HG03342 (cell line): ENCODE measurements around the gene SP6.

Experiments used
- ATAC-seq: cut with Tn5 transposase; IDR thresholded peaks from one replicate; pipeline ENCODE4 v1.9.1; 2021; ENCODE audit warnings: mild to moderate bottlenecking, moderate library complexity; ENCODE audit not compliant: unreplicated experiment

SP6 gene

GRCh38 chr17:47813512-47814031 is 37.4 kb downstream of the SP6 start:
- no peak for ATAC-seq

DNA sequence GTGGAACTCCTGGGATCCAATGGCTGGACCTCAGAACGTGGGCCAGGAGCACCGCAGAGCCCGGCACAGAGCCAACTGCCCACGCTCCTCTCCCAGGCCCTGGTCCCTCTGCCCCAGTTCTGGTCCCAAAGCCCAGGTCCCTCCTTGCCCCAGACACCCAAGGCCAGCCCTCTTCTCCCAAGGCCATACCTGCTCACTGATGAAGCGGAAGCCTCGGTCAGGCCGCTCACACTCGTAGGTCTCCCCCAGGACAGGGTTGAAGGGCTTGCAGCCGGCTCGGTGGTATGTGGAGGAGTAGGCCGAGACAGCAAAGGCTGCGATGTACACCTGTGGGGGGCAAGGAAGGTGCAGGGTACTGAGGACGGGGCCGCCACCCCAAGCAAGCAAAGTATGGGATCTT is 37.9 kb downstream of the SP6 start:
- ATAC-seq, result no peak

GRCh38 chr17:47812146-47812920 is 38.6 kb downstream of the SP6 start:
- ATAC-seq, result no peak

GRCh38 chr17:47811709-47812108 is 39.3 kb downstream of the SP6 start:
- no peak for ATAC-seq

DNA sequence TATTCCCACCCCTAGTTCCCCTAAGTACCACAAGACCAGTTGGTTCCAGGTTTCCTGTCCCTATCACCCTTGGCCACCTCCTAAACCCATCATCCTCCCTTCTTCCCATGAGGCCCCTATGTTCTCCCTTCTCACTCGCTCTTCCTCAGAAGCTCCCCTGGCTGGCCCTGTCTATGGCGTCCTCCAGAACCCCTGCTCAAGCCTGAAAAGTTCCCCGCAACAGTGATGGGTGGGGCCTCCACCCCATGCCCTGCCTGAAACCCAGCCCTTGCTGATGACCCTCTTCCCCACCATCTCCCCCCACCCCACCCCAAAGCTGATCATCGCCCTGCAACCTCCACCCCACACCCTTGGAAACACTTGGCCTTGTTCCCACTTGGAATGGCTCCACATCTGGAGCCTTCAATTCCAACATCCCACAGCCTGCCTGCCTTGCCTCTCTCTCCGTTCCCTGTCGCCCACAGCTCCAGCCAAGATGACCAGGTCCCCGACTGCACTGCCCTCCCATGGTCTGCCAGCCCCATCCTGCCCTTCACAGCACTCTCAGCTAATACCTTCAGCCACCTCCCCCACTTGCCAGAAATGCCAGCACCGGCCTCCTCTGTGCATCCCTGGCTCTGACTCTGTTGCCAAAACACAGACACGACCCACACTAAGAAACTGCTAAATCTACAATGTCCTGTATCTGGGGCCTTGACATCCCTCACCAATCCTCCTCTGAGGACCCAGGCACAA is 39.9 kb downstream of the SP6 start:
- ATAC-seq, result no peak

DNA sequence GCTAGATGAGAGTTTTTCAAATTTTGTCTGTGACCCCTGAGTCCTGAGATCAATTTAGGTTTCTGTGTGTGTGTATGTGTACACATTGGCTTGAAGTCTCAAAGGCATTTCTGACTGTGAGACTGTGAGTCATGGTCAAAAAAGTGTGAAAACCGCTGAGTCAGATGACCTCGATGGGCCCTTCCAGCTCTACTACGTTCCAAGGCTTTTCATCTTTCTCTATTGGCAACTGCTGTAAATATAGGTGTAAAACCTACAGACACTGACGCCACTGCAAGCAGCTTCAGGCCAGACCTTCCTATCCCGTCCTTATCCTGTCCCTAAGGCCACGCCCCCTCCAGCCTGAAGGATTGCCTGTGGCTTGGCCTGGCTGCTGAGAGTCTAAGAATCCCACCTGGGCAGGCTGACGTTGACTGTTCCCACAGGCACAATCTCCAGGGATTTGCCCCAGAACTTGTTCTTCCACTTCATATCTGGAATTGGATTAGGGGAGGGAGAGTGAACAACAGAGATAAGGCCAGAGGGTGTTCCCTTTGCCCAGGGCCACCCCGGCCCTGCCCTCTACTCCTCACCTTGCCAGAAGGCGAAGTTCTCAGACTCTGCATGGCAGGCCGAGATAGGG is 40.7 kb downstream of the SP6 start:
- ATAC-seq, result no peak

DNA sequence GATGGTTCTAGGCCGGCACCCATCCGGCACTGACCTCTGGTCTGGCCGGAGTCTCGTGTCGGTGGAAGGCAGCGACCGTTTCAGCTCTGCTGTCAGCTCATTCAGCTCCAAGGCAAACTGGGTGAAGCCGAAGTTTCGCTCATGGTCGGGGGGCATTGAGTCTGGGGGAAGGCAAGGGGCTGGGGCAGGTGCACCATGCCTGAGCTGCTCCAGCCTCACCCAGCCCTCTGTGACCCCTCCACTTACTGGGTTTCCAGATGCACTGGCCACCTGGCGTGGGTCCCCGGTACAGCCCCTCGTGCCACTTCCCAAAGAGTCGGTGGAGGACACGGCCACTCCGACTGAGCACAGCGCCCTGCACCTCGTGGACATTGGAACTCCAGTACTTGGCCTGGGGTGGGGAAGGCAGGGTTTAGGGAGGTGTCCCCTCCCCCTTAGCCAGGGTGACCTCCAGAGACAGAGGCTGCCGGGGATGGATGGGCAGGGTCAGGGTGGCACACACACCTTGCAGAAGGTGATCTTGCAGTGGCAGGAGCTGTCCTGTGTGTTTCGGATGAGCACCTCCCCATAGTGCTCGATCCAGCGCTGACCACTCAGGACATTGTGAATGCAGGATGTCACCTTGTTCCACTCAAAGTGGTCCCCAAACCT is 42.0 kb downstream of the SP6 start:
- no peak for ATAC-seq

DNA sequence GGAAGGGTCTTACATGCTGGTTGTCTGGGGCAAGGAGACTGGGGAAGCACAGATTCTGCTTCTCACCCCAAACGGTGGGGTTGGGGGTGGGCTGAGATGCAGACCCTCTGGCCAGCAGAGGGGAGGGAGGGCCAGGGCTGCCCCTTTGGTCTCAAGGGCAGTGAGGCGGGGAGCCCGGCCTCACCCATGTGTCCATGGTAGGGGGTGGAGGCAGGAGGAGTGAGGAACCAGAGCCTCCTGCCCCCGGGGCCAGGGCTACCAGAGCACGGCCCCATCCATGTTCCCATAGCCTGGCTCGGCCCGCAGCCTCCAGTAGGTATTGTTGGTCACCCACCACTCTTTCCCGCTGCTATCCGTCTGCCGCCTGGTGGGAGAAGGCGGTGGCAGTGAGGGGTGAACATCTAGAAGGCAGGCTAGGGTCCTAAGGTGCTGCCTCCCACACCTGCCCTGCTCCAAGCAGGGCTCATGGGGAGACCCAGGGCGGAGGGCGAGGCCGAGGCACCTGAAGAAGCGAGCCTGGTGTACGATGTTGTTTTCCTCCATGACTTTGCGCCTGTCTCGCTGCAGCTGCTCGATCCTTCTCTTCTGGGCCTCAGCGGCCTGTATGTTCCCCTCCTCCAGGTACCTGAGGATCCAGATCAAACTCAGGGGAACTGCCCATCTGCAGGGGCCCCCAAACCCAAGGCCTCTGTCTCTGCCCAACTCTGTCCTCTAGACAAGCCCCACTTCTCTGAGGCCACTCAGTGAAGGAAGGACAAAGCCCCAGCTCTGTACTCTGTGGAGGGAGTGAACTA is 42.7 kb downstream of the SP6 start:
- ATAC-seq, result no peak

DNA sequence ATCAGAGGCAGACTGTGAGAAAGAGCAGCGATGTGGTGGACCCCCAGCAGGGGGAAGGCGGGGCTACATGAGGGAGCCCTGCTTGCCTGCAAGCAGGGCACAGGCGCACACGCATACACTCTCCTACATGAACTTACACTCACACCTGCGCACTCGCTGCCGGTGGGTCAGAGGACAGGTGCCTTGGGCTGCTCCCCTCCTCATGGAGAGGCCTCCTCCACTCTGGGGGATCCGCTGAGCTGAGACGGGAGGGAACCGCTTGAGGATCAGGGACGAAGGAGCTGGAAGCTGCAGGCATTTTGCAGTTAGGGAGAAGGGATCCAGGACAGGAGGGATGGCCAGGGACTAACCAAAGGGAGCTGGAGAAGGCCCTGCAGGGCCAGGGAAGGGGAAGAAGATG is 43.5 kb downstream of the SP6 start:
- ATAC-seq, result no peak

- no peak for ATAC-seq
These were observed 44.1 kb downstream of the SP6 start for GRCh38 chr17:47806913-47807255.

GRCh38 chr17:47806026-47806912 is 44.7 kb downstream of the SP6 start:
- ATAC-seq, result no peak

DNA sequence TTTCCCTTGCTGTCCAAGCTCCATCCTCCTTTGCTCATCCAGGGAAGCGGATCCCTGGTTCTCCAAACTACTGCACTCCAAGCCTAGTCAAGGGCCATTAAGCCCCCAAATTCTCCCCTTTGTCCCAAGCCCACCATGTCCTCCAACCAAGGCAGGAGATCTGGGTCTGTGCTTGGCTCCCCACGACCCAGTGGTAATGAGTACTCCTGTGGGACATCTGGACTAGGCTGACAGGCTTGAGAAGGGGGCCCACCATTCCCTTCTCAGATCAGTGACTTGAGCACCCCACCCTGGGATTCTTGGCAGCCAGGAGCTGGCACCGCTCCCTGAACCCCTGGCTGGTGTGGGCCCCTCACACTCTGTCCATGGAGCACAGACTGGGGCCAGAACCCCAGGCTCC is 46.5 kb downstream of the SP6 start:
- no peak for ATAC-seq

DNA sequence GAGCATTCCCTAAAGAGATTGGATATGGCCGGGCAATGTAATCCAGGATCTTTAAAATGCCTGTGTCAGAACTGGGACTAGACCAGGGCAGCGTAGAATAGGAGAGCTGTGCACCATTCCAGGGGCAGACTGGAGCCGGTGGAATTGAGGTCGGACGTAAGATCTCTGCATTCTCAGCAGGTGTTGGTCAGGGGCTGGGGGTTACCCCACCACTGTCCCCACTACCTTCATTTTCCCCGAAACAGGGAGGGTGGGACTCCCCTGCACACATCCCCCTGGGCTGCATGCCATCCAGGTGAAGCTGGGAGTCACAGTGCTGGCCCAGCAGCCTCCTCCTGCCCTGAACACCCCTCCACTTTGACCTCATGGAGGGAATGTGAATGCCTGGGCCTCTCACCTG is 47.2 kb downstream of the SP6 start:
- no peak for ATAC-seq

DNA sequence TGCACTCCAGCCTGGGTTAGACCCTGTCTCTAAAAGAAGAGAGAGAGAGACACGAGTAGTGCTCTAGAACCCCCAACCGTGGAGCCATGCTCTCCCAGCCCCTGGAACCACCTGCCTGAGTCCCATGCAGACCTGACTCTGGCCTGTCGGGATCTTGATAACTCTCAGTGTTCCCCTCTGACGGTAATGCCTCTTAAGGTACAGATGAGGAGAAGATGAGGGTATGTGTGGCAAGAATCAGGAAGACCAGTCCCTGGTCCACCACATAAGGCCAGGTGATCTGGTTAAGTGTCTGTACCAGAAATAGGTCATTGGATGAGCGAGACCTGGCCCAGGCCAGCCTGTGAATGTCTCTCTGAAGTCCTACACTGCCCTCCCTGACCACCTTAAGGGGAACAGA is 47.8 kb downstream of the SP6 start:
- ATAC-seq, result no peak

DNA sequence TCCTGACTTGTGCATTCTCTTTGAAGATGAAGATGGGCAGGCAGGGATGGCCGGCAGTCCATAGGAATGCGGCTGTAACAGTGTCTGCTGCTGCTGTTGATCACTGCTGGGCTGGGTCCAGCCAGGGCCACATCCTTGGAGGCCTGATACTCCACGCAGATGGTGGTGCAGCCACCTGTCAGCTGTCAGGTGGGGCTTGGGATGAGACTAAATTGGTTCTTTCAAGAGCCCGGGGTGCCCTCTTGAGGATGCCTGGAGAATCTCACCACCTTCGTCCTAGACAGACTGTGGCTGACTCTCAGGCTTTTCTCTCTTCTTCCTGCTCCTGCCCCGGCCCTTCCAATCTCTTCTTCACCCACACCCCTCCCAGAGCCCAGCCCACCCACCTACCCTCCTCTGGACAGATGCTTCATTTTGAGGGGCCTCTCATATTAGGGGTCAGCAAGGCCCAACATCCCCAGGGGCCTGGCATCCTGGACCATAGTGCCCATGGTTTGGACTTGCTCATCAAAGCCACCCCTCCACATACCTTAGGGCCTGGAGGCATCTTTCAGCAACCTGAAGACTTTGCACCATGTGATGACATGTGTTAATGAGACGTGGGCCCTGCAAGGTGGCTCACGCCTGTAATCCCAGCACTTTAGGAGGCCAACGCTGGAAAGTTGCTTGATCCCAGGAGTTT is 48.5 kb downstream of the SP6 start:
- no peak for ATAC-seq

DNA sequence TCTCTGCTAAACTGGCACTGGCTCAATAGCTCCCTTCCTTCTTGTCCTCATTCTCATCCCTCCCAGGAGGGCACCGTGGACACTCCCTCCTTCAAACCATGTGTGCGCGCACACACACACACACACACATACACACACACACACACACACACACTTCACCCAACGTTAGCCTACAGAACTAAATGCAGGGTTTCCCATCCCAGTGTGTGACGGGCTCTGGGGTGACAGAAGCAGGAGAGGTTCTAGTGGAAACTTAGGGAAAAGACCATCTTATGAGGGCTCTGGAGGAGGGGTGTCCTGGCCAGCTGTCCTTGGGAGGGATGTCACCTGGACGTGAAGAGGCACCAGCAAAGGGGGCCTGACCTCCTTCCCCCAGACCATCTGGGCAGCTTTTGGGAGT is 49.1 kb downstream of the SP6 start:
- ATAC-seq, result no peak

DNA sequence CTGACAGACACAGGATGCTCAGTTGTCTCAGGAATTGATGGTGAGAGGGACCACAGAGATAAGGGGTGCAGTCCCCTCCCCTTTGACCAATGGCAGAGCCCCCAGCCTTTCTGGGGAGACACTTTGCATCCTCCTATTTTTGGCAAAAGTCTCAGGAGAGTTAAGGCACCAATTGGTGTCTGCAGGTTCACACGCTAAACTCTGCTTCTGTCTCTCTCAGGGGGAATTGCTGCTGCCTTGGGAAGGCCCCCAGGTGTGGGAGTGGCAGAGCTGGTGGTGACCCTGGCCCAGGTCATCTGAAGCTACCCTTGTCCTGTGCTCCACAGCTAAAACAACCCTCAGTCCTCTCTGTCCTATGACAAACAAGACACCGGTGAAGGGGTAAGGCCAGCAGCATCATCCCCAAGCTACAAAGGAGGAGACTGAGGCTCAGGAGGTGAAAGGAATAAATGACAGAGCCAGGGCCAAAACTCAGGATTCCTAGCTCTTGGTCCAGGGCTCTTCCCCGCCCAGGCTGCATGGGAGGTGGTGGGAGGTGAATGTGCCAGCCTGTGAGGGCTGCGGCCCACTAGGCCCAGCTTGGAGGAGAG is 49.7 kb downstream of the SP6 start:
- ATAC-seq, result no peak

GRCh38 chr17:47800686-47801085 is 50.3 kb downstream of the SP6 start:
- ATAC-seq, result no peak

DNA sequence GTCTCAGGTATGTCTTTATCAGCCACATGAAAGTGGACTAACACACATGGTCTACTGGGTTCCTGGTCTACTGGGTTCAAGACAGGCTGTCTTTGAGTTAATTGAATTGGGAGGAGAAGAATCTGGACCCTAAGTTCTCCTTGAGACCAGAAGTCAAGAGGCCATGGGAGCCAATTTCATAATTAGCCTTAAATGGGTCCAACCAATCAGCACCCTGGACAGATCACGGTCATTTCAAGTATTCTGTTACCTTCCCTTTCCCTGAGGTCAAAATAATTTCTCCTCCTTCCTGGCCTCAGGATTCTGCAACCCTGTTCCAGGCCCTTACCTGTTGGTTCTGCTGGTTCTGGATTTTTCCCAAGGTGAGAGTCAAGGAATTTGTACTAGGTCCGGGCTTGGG is 53.2 kb downstream of the SP6 start:
- ATAC-seq, result no peak
